ENCODE data around the gene TMCO4.
"Not testable (repeated sequence)": the region's sequence is repeated elsewhere in the genome, so short reads cannot be mapped to it uniquely, and the experiment has no call there.

Gene TMCO4

GRCh38 chr1:19799230-19800075 is at the start of gene TMCO4:
Gene TMCO4 (minus strand): TSS chr1:19799916. CDS start chr1:19780758, 19,158 bp downstream.
- peak; percentile 89 for DNase-seq (ENCODE audit: low spot score)

GRCh38 chr1:19849307-19849706 is 49.6 kb upstream of the TMCO4 start:
- DNase-seq (ENCODE audit: low spot score) = not testable (repeated sequence)

- not testable (repeated sequence) for DNase-seq (ENCODE audit: low spot score)
Observed at GRCh38 chr1:19847334-19847733, 47.6 kb upstream of the TMCO4 start.

GRCh38 chr1:19846338-19846737 is 46.6 kb upstream of the TMCO4 start:
- DNase-seq (ENCODE audit: low spot score) = no peak

GRCh38 chr1:19845555-19845954 is 45.8 kb upstream of the TMCO4 start:
- DNase-seq (ENCODE audit: low spot score) = no peak

GRCh38 chr1:19844731-19845495 is 45.2 kb upstream of the TMCO4 start:
- no peak for DNase-seq (ENCODE audit: low spot score)

GRCh38 chr1:19840228-19840627 is 40.5 kb upstream of the TMCO4 start:
- DNase-seq (ENCODE audit: low spot score) = no peak

GRCh38 chr1:19837866-19838265 is 38.1 kb upstream of the TMCO4 start:
- no peak for DNase-seq (ENCODE audit: low spot score)

- DNase-seq (ENCODE audit: low spot score) = peak; percentile 52
Observed at GRCh38 chr1:19835578-19835977, 35.9 kb upstream of the TMCO4 start.

GRCh38 chr1:19831441-19831840 is 31.7 kb upstream of the TMCO4 start:
- no peak for DNase-seq (ENCODE audit: low spot score)

GRCh38 chr1:19828546-19828945 is 28.8 kb upstream of the TMCO4 start:
- no peak for DNase-seq (ENCODE audit: low spot score)

GRCh38 chr1:19825298-19825697 is 25.6 kb upstream of the TMCO4 start:
- DNase-seq (ENCODE audit: low spot score) = no peak

- DNase-seq (ENCODE audit: low spot score) = no peak
Observed at GRCh38 chr1:19824541-19824940, 24.8 kb upstream of the TMCO4 start.

GRCh38 chr1:19824036-19824435 is 24.3 kb upstream of the TMCO4 start:
- DNase-seq (ENCODE audit: low spot score) = no peak

GRCh38 chr1:19819701-19820100 is 20.0 kb upstream of the TMCO4 start:
- no peak for DNase-seq (ENCODE audit: low spot score)

- DNase-seq (ENCODE audit: low spot score) = no peak
Observed at GRCh38 chr1:19818324-19818723, 18.6 kb upstream of the TMCO4 start.

- no peak for DNase-seq (ENCODE audit: low spot score)
Observed at GRCh38 chr1:19817160-19817559, 17.4 kb upstream of the TMCO4 start.

- DNase-seq (ENCODE audit: low spot score) = not testable (repeated sequence)
Observed at GRCh38 chr1:19816737-19817086, 17.0 kb upstream of the TMCO4 start.

GRCh38 chr1:19815801-19816736 is 16.4 kb upstream of the TMCO4 start:
- DNase-seq (ENCODE audit: low spot score) = no peak

- no peak for DNase-seq (ENCODE audit: low spot score)
Observed at GRCh38 chr1:19814681-19815503, 15.2 kb upstream of the TMCO4 start, which contains the start of gene RNF186. Gene RNF186 (minus strand): TSS chr1:19815283. CDS start chr1:19815101, 182 bp downstream.

- no peak for DNase-seq (ENCODE audit: low spot score)
Observed at GRCh38 chr1:19814244-19814661, 14.5 kb upstream of the TMCO4 start.
